Liver (tissue), 3 donors: ENCODE measurements around the gene PCNX2.

Experiments used
- EGR1 ChIP-seq, 2 donors: IDR thresholded peaks; 2 replicates each; pipeline ENCODE4 v1.6.1; 2016 to 2018; ENCODE audit warnings: antibody characterized with exemption in 2 of 2, low read depth in 2 of 2
- JUND ChIP-seq, 2 donors: IDR thresholded peaks; 2 replicates each; pipeline ENCODE4 v1.6.1; 2016; ENCODE audit warnings: antibody characterized with exemption in 2 of 2
- MAX ChIP-seq: IDR thresholded peaks from 2 replicates; pipeline ENCODE4 v1.6.1; 2016; ENCODE audit warnings: antibody characterized with exemption
- NR2F2 ChIP-seq: IDR thresholded peaks from 2 replicates; pipeline ENCODE4 v1.6.1; 2016; ENCODE audit warnings: antibody characterized with exemption
- SP1 ChIP-seq: IDR thresholded peaks from 2 replicates; pipeline ENCODE4 v1.6.1; 2018; ENCODE audit warnings: antibody characterized with exemption, mild to moderate bottlenecking
- YY1 ChIP-seq: IDR thresholded peaks from 2 replicates; pipeline ENCODE4 v1.6.1; 2016; ENCODE audit warnings: antibody characterized with exemption, mild to moderate bottlenecking
- TF ChIP-seq, protein P1 (sequence below): fragments of 150-350 bp; IDR thresholded peaks from 2 replicates; pipeline ENCODE4 v1.5.1; 2017; ENCODE audit warnings: improper control_type of control experiment, low read depth, low read length; ENCODE audit not compliant: missing input control
- TF ChIP-seq, protein P2 (sequence below): IDR thresholded peaks from 2 replicates; pipeline ENCODE4 v1.6.1; 2016; ENCODE audit warnings: antibody characterized with exemption
- TF ChIP-seq, protein P3 (sequence below): IDR thresholded peaks from 2 replicates; pipeline ENCODE4 v1.6.1; 2016; ENCODE audit warnings: antibody characterized with exemption, mild to moderate bottlenecking
- donor health status: healthy.
- donor health status: healthy.

- TF ChIP-seq, protein P1, sequence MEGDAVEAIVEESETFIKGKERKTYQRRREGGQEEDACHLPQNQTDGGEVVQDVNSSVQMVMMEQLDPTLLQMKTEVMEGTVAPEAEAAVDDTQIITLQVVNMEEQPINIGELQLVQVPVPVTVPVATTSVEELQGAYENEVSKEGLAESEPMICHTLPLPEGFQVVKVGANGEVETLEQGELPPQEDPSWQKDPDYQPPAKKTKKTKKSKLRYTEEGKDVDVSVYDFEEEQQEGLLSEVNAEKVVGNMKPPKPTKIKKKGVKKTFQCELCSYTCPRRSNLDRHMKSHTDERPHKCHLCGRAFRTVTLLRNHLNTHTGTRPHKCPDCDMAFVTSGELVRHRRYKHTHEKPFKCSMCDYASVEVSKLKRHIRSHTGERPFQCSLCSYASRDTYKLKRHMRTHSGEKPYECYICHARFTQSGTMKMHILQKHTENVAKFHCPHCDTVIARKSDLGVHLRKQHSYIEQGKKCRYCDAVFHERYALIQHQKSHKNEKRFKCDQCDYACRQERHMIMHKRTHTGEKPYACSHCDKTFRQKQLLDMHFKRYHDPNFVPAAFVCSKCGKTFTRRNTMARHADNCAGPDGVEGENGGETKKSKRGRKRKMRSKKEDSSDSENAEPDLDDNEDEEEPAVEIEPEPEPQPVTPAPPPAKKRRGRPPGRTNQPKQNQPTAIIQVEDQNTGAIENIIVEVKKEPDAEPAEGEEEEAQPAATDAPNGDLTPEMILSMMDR: no peak
- TF ChIP-seq JUND (IDR thresholded peaks at IDR 0.05) (no peak), NR2F2 (no peak), YY1 (no peak), MAX (no peak), SP1 (no peak), EGR1 (IDR thresholded peaks at IDR 0.05; ENCODE audit: low read depth in 2 of 2) (no peak)
- TF ChIP-seq, protein P2, sequence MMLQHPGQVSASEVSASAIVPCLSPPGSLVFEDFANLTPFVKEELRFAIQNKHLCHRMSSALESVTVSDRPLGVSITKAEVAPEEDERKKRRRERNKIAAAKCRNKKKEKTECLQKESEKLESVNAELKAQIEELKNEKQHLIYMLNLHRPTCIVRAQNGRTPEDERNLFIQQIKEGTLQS: no peak
- TF ChIP-seq, protein P3, sequence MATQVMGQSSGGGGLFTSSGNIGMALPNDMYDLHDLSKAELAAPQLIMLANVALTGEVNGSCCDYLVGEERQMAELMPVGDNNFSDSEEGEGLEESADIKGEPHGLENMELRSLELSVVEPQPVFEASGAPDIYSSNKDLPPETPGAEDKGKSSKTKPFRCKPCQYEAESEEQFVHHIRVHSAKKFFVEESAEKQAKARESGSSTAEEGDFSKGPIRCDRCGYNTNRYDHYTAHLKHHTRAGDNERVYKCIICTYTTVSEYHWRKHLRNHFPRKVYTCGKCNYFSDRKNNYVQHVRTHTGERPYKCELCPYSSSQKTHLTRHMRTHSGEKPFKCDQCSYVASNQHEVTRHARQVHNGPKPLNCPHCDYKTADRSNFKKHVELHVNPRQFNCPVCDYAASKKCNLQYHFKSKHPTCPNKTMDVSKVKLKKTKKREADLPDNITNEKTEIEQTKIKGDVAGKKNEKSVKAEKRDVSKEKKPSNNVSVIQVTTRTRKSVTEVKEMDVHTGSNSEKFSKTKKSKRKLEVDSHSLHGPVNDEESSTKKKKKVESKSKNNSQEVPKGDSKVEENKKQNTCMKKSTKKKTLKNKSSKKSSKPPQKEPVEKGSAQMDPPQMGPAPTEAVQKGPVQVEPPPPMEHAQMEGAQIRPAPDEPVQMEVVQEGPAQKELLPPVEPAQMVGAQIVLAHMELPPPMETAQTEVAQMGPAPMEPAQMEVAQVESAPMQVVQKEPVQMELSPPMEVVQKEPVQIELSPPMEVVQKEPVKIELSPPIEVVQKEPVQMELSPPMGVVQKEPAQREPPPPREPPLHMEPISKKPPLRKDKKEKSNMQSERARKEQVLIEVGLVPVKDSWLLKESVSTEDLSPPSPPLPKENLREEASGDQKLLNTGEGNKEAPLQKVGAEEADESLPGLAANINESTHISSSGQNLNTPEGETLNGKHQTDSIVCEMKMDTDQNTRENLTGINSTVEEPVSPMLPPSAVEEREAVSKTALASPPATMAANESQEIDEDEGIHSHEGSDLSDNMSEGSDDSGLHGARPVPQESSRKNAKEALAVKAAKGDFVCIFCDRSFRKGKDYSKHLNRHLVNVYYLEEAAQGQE: no peak
Observed at GRCh38 chr1:233037843-233038242, 257.7 kb downstream of the PCNX2 start.
